Measurements from ENCODE around the gene ZSWIM6. TPM values are rescaled to one million over a fixed set of nuclear protein-coding genes. Genes with fewer than 3 reads are reported as not detected.

Gene ZSWIM6
- total RNA-seq, 6 experiments from 2014 or later = 9.7 to 13.5 (median 11.7) TPM

DNA sequence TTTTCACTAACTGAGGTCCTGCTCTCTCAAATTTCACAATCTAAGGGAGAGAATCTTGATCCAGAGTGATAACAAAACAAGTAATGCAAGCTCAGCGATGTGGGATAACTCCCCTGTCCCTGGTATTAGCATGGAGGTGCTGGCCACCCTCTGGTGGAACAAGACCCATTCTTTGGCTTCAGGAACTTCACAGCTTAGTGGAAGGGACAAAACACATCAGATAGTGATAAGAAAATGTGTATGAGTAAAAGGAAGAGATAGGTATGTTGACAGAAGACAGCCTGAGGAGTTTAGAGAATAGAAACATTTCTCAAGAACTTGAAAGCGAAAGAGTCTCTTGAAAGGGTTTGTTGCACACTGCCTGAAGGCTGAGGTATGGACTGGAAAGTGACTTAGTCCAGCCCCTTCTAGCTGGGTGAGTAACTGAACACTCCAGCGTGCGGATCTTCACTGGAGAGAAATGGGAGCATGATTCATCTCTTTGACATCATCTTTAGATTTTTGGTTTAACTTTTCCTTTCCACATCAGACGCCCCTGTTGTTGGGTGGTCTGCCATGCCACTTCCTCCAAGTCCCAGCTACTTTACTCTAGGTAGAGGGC lies 25.4 kb upstream of the ZSWIM6 start:
- Mint-ChIP-seq H3K36me3 (ENCODE audit: low read depth) (no peaks in the 10 kb centered on the region), H3K4me1 (ENCODE audit: low read depth) (peaks cover 89% of the 10 kb centered on the region), H3K27ac (peak overlapping the region; percentile 99)

GRCh38 chr5:61307191-61307590 lies 24.9 kb upstream of the ZSWIM6 start:
- peaks cover 1% of the 10 kb centered on the region for H3K27me3 Mint-ChIP-seq (ENCODE audit: insufficient read depth)
- TF ChIP-seq CTCF (IDR thresholded peaks at IDR 0.05) = no peak
- no peaks in the 10 kb centered on the region for H3K36me3 Mint-ChIP-seq (ENCODE audit: low read depth)
- peak overlapping the region; percentile 82 for H3K4me3 Mint-ChIP-seq
- H3K4me1 Mint-ChIP-seq (ENCODE audit: low read depth) = peaks cover 89% of the 10 kb centered on the region
- H3K27ac Mint-ChIP-seq = peak overlapping the region; percentile 99
- no peaks in the 10 kb centered on the region for H3K9me3 Mint-ChIP-seq
- DNase-seq = no peak

More for the DNA sequence above, 25.4 kb upstream of the ZSWIM6 start:
- no peak for TF ChIP-seq CTCF (IDR thresholded peaks at IDR 0.05)
- peak; percentile 90 for DNase-seq
- Mint-ChIP-seq H3K9me3 (no peaks in the 10 kb centered on the region), H3K27me3 (ENCODE audit: insufficient read depth) (peaks cover 1% of the 10 kb centered on the region), H3K4me3 (peak overlapping the region; percentile 82)

DNA sequence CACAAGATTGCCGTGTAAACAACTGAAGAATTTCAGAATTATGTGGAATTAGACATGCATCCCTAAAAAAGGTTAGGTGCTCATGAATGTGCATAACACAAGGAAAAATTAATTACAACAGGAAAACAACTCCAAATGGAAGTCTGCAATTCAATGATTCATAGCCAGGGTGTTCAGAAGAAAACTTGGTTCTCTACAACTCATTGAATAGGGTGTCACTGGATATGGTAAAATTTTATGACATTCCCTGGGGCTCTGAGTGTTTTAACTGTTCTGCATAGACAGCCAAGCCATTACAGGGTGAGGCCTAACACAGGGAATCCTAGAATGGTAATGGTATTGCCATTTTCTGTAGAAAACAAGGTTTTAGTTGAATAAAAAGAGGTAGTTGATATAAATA lies 24.4 kb upstream of the ZSWIM6 start:
- DNase-seq = no peak
- Mint-ChIP-seq H3K27me3 (ENCODE audit: insufficient read depth) (peaks cover 1% of the 10 kb centered on the region), H3K27ac (peak overlapping the region; percentile 99), H3K4me1 (ENCODE audit: low read depth) (peaks cover 89% of the 10 kb centered on the region), H3K4me3 (peak overlapping the region; percentile 82), H3K36me3 (ENCODE audit: low read depth) (no peaks in the 10 kb centered on the region), H3K9me3 (no peaks in the 10 kb centered on the region)
- no peak for TF ChIP-seq CTCF (IDR thresholded peaks at IDR 0.05)

GRCh38 chr5:61308712-61309111 lies 23.3 kb upstream of the ZSWIM6 start:
- DNase-seq = no peak
- no peak for TF ChIP-seq CTCF (IDR thresholded peaks at IDR 0.05)
- Mint-ChIP-seq H3K27ac (peak overlapping the region; percentile 99), H3K36me3 (ENCODE audit: low read depth) (no peaks in the 10 kb centered on the region), H3K9me3 (no peaks in the 10 kb centered on the region), H3K27me3 (ENCODE audit: insufficient read depth) (peaks cover 1% of the 10 kb centered on the region), H3K4me1 (ENCODE audit: low read depth) (peaks cover 89% of the 10 kb centered on the region), H3K4me3 (peak overlapping the region; percentile 45; the same call in 1 of the 2 replicates)

DNA sequence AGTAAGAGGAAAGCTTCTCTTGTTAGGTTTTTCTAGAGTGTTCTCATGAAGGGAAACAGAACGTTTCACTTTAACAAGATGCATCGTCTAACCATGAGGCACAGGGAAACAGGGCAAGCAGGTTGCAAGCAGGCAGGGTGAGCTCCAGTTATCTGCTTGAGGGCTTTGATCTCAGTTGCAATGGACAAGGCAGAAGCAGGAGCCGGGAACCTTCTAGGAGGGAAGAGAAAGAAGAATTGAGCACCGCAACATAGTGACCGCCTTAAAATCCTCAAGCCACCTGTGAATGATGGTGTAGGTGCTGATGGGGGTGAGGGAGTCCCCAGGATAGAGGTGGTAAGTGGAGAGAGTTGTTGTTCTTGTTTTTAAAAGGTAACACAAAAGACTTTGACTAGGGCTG lies 22.9 kb upstream of the ZSWIM6 start:
- peak overlapping the region; percentile 99; the same call in 1 of the 2 replicates for H3K27ac Mint-ChIP-seq
- H3K27me3 Mint-ChIP-seq (ENCODE audit: insufficient read depth) = peaks cover 1% of the 10 kb centered on the region
- TF ChIP-seq CTCF (IDR thresholded peaks at IDR 0.05) = no peak
- H3K36me3 Mint-ChIP-seq (ENCODE audit: low read depth) = no peaks in the 10 kb centered on the region
- DNase-seq = no peak
- H3K4me1 Mint-ChIP-seq (ENCODE audit: low read depth) = peaks cover 89% of the 10 kb centered on the region
- no peak overlapping the region for H3K4me3 Mint-ChIP-seq
- no peaks in the 10 kb centered on the region for H3K9me3 Mint-ChIP-seq
